ENCODE measurements around the gene PIRT.

DNA sequence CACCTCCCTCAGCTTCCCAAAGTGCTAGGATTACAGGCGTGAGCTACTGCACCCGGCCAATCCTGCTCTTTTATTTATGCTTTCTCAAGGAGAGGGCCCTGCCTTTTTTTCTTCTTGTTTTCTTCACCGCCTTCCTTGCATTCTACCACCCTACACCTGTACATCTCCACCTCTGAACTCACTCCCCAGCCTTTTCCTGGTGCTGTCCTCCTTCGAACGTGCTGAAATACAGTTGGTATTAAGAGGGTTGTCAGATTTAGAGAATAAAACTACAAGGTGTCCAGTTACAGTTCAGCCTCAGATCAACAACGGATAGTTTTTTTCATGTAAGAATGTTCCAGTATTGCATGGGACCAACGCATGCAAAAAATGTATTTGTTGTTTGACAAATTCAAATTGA is 1.7 kb downstream of the PIRT start:
- TF ChIP-seq, protein P1, sequence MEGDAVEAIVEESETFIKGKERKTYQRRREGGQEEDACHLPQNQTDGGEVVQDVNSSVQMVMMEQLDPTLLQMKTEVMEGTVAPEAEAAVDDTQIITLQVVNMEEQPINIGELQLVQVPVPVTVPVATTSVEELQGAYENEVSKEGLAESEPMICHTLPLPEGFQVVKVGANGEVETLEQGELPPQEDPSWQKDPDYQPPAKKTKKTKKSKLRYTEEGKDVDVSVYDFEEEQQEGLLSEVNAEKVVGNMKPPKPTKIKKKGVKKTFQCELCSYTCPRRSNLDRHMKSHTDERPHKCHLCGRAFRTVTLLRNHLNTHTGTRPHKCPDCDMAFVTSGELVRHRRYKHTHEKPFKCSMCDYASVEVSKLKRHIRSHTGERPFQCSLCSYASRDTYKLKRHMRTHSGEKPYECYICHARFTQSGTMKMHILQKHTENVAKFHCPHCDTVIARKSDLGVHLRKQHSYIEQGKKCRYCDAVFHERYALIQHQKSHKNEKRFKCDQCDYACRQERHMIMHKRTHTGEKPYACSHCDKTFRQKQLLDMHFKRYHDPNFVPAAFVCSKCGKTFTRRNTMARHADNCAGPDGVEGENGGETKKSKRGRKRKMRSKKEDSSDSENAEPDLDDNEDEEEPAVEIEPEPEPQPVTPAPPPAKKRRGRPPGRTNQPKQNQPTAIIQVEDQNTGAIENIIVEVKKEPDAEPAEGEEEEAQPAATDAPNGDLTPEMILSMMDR (IDR thresholded peaks at IDR 0.05), result no peak
- TF ChIP-seq POLR2AphosphoS5 (IDR thresholded peaks at IDR 0.05; ENCODE audit: low read depth, low read length) (no peak), TCF7L2 (IDR thresholded peaks at IDR 0.05; ENCODE audit: low read depth, low read length) (no peak)

All from Panc1 (cell line).